ENCODE results near the gene SOST.

SOST gene

DNA sequence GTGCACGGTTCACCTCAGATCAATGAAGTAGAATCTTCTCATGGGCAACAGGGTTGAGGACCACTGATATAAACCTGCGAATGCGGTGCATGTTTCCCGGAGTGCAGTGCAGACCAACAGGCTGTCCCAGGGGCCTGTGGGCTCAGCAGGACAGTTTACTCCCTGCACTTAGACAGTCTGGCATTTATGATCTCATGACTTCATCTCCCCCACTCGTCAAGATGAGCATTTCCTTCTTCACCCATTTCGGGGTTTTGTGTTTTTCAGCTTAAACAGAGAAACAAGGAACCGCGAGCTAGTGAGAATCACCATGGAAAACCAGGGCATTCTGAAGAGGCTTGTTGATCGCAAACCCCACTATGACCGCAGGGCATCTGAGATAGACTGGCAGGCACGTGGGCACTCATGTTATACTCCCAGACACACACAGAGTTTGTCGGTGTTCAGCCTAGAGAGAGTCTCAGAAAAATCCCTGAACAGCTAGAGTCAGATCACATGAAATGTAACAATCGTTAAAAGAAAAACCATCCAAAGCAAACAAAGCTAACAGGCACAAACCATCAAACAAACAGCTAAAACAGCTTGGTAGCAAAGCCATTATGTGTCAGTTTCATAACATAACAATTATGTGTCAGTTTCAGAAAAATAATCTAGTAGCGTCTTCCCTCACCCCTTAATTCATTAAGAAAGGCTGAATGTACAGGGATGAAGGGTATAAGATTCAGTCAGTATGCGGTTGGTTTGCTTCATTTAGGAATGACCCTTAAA lies 24.5 kb upstream of the SOST start:
- no peak for DNase-seq (ENCODE audit: extremely low read depth, low read depth)
- TF ChIP-seq, protein P1, sequence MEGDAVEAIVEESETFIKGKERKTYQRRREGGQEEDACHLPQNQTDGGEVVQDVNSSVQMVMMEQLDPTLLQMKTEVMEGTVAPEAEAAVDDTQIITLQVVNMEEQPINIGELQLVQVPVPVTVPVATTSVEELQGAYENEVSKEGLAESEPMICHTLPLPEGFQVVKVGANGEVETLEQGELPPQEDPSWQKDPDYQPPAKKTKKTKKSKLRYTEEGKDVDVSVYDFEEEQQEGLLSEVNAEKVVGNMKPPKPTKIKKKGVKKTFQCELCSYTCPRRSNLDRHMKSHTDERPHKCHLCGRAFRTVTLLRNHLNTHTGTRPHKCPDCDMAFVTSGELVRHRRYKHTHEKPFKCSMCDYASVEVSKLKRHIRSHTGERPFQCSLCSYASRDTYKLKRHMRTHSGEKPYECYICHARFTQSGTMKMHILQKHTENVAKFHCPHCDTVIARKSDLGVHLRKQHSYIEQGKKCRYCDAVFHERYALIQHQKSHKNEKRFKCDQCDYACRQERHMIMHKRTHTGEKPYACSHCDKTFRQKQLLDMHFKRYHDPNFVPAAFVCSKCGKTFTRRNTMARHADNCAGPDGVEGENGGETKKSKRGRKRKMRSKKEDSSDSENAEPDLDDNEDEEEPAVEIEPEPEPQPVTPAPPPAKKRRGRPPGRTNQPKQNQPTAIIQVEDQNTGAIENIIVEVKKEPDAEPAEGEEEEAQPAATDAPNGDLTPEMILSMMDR (IDR thresholded peaks at IDR 0.05; ENCODE audit: low read depth, low read length) = no peak

GRCh38 chr17:43780135-43780534 lies 21.5 kb upstream of the SOST start, which contains the start of gene CFAP97D1:
CFAP97D1 (plus strand) TSS chr17:43780435; CDS start chr17:43780463, 28 bp downstream.
- no peak for DNase-seq (ENCODE audit: extremely low read depth, low read depth)
- TF ChIP-seq, protein P1 (IDR thresholded peaks at IDR 0.05; ENCODE audit: low read depth, low read length) = no peak

DNA sequence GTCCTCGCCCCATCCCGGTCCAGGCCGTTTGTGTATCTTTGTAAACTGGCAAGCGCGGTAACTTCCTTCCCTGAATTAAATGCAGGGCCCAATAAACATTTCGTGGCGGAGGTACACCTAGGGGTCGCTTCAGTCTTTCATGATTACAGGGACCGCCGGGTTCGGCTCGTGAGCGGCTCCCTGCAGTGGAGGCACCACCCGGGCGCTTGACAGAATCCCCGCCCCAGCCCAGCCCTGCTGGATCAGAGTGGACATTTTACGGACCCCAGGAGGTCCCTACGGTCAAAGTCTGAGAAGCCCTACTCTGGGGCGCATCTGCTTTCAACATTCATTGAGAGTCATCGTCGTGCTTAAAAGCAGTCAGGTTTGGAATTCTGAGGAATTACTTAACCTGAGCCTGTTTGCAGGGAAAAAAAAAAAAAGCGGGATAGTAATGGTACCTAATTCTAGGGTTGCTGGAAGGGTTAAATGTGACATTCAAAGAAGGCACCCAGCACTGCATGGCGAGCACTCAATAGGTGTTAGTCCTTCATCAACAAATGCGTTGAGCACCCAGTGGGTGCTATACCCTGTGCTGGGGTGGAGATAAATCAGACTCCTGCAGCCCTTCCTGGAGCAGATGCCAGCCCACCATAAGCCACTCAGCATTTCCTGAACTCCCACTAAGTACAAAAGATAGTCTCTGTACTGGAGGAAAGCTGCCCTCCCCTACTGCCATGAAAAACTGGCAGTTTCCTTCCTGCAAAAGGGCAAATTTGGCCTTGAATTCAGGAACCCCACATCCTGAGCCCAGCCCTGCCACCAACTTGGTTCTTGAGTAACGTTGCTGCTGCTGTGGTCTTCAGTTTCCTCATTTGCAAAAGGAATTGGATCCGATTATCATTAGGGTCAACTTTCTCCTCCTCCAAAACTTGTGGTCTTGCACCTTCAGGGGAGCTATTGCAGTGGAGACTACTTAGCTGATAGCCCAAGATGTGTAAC lies 20.8 kb upstream of the SOST start:
- TF ChIP-seq, protein P1 (IDR thresholded peaks at IDR 0.05; ENCODE audit: low read depth, low read length) = no peak
- no peak for DNase-seq (ENCODE audit: extremely low read depth, low read depth)

GRCh38 chr17:43778337-43779144 lies 19.9 kb upstream of the SOST start, which contains the start of gene DUSP3:
DUSP3 (minus strand) TSS chr17:43778977; CDS start chr17:43778924, 53 bp downstream.
- TF ChIP-seq, protein P1 (IDR thresholded peaks at IDR 0.05; ENCODE audit: low read depth, low read length) = no peak
- DNase-seq (ENCODE audit: extremely low read depth, low read depth) = peak; percentile 82

DNA sequence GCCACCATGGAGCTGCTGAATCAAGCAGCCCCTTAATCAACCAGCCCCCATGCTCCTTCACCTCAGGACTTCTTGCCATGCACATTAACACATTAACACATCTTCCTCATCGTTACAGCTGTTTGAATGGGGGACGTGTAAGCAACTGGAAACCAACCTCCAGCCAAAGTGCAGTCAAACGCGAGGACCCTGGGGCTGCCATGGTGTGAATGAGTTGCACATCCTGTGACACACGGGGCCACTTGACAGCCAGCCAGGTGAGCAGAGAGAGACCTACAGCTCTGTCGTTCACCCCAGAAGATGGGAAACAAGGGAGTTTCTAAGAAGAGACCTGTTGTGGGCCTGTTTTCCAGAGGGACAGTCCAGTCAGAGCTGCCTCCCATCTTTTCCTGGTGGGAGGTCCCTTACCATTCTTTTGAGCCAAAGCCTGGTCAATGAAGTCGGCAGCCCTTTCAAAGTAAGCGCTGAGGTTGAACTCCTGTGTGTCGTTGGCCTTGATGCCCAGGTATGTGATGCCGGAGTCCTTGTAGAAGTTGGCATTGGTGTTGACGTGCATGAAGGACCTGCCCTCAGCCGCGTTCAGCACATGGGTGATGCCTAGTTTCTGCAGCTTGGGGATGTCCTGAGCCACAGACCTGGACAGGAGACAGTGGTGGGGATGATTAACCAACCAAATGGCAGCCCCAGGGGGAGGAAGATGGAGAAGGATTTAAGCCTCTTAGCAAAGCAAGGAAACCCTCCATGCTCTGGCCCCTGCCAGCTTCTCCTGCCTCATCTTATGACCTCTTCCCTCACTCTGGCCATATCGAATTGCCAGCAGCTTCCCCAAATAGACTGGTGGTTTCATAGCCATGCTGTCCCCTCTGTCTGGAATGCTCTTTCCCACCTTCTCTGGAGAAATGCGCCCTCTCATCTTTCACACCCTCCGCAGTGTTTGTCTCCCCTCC lies 16.0 kb upstream of the SOST start:
- DNase-seq (ENCODE audit: extremely low read depth, low read depth) = no peak
- TF ChIP-seq, protein P1 (IDR thresholded peaks at IDR 0.05; ENCODE audit: low read depth, low read length) = no peak

Measured in AG09319 (cell line).